Measurements from ENCODE around the gene HIPK1. TPM values are rescaled to one million over a fixed set of nuclear protein-coding genes. Genes with fewer than 3 reads are reported as not detected.
"Not testable (repeated sequence)": the region's sequence is repeated elsewhere in the genome, so short reads cannot be mapped to it uniquely, and the experiment has no call there.

Gene HIPK1
- total RNA-seq, 1 donor from 2014 or later: 78.3 TPM

DNA sequence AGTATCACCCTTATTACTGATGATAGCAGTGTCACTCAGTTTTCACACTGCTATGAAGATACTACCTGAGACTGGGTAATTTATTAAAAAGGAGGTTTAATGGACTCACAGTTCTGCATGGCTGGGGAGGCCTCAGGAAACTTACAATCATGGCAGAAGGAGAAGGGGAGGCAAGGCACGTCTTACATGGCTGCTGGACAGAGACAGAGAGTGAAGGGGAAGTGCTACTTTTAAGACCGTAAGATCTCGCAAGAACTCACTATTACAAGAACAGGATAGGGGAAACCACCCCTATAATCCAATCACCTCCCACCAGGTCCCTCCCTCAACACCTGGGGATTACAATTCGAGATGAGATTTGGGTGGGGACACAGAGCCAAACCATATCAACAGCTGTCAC lies 77.7 kb downstream of the HIPK1 start:
- intact Hi-C loops (cut with micrococcal nuclease): not testable (repeated sequence)

DNA sequence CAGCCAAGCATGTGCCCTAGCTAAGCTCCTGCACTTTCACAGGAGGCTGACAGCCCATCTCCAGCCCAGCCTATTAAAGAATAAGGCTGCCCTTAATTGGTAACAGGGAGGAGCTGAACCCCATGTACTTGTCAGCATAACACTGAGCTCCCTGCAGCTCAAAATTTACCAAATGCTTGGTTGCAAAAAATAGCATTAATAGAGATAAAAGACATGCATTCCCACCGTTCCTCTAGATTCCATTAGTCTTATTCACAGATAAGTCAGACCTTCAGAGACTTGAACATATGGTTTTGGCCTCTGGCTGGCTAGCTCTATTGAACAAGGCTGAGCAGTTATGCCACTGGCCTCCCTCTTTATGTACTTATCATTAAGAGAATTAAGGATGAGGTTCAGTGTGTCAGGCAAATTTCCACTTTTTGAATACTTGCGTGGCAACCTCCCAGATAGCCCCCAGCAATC lies 79.4 kb downstream of the HIPK1 start:
- intact Hi-C loops (cut with micrococcal nuclease): no loop called here

DNA sequence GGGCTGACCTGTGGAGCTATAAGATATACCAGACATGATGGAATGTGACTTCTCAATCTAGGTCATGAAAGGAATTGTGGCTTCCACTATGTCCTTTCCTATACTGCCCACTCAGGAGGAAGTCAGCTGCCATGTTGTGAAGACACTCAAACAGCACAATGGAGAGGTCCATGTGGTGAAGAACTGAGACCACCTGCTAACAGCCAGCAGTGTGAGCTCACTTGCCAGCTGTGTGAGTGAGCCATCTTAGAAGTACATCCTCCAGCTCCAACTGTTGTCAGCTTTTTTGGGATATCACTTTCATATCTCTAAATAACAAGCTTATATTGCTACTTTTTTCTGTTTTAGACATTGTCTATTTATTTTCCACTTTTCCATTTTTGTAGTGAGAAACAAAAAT lies 79.9 kb downstream of the HIPK1 start:
- intact Hi-C loops (cut with micrococcal nuclease): no loop called here

DNA sequence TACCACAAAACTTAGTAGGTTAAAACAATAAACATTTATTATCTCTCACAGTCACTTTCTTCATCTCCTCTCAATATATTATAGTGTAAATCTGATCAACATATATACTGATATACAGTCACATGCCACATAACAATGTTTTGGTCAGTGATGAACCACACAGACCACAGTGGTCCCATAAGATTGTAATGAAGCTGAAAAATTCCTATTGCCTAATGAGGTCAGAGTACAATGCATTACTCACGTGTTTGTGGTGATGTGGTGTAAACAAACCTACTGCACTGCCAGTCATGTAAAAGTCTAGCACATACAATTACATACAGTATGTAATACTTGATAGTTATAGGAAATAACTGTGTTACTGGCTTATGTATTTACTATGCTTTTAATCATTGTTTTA lies 80.3 kb downstream of the HIPK1 start:
- intact Hi-C loops (cut with micrococcal nuclease): no loop called here

DNA sequence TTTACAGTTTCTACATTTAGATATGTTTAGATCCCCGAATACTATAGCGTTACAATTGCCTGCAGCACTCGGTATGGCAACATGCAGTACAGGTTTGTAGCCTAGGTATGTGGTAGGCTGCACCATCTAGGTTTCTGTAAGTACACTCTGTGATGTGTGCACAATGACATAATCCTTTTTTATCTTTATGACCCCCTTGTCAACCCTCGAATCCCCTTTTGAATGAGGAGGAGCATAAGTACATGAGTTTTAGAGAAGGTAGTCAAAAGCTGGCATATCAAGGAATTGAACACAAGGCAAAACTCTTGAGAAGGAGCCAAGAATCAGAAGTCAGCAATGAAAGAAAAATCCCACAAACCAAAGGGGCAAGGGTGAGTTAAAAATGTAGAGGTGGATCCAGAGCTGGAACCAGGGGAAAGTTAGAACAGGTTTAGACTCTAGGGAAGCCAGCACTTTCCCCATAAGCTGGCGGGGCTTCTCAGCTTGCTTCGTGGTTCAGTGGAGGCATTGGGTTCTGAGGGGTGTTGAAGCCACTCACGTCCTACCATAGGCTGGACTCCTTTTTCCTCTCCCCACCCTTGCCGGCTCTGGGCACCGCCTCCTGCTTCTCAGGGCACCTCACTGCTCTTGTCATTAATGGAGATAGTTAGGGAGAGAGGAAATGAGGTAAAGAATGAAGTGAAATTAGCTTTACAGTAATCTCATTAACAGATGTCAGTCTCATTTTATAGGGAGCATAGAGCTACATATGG lies 81.5 kb downstream of the HIPK1 start:
- intact Hi-C loops (cut with micrococcal nuclease): no loop called here

DNA sequence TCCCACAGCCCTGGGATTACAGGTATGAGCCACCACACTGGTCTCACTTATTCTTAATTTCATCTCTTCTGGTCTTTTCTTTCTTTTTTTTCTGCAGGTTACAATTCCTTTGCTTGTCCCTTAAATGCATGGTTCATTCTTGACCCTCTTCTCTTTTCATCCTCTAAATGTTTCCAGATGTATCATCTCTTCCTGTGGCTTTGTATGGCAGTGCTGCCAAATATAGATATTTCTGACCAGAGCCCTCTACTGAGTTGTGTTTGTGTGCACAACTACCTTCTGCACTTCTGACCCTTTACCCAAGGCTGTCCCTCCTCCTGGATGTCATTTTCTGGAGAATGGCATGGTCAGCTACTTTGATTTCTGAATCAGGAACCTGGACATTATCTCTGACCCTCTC lies 82.7 kb downstream of the HIPK1 start:
- intact Hi-C loops (cut with micrococcal nuclease): no loop called here

DNA sequence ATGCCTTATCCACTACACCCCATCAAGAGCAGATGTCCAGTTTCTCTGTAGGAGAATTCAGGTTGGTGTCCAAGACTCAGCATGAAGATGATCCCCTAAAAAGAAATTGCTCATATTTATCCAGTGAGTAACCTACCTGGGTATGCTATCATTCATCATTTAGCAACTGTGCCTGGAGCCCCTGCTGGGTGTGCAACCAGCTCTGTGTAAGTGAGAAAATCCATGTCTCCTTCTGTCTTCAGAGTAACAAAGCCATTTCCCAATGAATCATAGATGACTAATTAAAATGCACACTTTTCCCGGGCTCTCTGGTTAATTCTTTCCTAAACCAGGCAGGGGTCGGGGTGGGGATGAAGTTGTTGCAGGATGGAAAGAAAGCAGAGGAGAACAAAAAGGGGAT lies 86.0 kb downstream of the HIPK1 start:
- intact Hi-C loops (cut with micrococcal nuclease): no loop called here

DNA sequence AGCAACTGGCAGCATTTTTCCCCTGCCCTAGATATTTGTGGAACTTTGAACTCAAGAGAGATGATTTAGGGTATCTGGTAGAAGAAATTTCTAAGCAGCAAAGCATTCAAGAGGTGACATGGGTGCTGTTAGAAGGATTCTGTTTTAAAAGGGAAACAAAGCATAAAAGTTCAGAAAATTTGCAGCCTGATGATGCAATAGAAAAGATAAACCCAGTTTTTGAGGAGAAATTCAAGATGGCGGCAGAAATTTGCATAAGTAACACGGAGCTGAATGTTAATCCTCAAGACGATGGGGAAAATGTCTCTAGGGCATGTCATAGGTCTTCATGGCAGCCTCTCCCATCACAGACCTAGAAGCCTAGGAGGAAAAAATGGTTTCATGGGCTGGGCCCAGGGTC lies 90.6 kb downstream of the HIPK1 start:
- intact Hi-C loops (cut with micrococcal nuclease): not testable (repeated sequence)

DNA sequence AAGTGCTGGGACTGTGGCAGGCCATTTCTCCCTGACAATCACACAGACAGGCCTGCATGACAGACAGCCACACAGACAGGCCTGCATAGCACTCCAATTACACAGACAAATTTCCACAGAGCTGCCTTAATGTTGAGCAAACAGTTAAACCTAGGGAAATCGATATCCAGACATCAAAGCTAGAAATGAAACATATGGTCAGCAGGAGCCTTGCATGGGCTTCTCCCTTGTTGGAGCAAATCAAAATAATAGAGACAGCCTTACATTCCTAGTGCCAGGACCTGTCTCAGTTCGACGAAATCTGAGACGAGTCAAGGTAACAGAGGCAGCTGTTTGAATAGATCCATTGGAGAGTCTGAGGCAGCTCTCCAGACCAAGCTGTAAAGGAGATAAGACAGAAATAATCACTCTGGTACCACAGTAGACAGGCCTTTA lies 92.6 kb downstream of the HIPK1 start:
- intact Hi-C loops (cut with micrococcal nuclease): no loop called here

DNA sequence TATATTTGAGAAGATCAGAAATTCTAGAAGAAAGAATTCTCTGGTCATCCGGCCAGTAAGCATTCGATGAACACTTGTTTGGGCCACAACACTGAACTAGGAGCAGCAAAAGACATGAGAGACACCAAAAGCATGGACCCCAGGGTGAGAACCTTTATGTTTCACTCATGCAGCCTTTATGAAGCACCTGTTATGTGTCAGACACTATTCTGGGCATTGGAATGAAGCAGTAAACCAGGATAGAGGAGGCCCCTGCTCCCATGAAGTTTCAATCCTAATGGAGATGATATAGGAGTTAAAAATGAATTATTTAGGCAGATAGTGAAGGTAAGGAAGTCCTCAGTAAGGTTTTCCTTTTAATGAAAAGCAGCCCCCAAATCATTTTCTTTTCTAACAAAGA lies 93.8 kb downstream of the HIPK1 start:
- intact Hi-C loops (cut with micrococcal nuclease): no loop called here

DNA sequence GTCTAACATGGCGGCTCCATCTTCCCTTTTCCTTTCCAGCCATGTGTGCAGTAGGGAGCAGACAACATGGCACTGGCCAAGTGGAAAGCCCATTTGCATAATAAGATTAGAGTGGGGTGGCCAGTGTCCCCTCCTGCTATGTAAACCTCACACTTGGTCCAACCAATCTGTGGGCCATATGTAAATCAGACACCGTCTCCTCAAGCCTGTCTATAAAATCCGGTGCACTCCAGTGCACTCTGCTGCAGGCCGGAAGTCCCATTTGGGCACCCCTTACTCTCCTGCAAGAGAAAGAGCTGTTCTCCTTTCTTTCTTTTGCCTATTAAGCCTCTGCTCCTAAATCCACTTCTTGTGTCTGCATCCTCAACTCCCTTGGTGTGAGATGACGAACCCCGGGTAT lies 94.3 kb downstream of the HIPK1 start:
- intact Hi-C loops (cut with micrococcal nuclease): no loop called here

DNA sequence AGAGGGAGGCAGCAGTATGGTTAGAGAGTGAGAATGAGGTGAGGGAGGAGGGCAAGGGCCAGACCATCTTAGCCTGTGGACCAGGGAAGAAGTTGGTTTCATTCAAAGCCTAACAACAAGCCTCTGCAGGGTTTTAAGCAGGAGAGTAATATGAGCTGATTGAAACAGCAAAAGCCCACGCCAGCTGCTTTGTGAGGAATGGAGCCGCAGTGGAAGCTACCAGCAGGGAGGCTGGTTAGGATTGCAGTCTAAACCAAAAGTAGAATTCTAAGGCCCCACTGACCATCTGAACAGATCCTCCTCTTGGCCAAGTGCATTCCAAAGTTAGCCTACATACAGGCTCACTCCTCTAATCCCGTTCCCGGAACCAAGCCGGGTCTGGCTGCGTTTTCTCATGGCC lies 94.9 kb downstream of the HIPK1 start:
- intact Hi-C loops (cut with micrococcal nuclease): no loop called here

DNA sequence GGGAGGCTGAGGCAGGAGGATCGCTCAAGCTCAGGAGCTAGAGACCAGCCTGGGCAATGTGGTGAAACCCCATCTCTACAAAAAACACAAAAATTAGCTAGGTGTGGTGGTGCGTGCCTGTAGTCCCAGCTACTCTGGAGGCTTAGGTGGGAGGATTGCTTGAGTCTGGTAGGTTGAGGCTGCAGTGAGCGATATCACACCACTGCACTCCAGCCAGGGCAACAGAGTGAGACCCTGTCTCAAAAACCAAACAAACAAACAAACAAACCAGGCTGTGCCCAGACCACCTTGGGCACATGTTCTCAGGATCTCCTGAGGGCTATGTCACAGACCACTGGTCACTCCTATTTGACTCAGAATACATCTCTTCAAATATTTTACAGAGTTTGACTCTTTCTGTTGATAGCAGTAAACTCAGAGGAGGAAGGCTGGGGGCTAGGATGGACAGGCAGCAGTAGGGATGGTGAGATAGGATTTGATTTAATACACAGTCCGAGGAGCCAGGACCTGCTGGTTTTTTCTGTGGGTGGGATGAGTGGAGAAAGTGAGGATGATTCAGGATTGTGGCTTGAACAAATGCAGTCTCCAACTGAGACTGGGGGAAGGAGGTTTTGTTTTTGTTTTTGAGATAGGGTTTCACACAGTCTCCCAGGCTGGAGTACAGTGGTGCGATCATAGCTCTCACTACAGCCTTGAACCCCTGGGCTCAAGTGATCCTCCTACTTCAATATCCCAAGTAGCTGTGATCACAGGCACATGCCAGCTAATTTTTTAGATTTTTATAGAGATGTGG lies 96.7 kb downstream of the HIPK1 start:
- intact Hi-C loops (cut with micrococcal nuclease): no loop called here

DNA sequence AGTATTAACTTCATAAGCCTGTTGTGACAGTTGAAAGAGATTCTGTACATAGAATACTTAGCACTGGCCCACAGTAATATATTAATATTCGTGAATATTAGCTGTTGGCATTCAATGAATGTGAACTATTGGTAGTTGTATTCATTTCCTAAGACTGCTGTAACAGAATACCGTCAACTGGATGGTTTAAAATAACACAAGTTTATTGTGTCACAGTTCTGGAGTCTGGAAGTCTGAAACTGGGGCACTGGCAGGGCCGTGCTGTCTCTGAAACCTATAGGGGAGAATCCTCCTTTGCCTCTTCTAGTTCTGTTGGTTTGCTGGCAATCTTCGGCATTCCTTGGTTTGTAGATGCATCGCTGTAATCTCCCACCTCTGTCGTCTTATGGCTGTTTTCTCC lies 97.7 kb downstream of the HIPK1 start:
- intact Hi-C loops (cut with micrococcal nuclease): no loop called here

Other genes starting within 250 kb of the HIPK1 start
- gene PHTF1, start 169.8 kb upstream of the HIPK1 start, total RNA-seq: 24.5 TPM in 2 replicates
- gene RSBN1, start 116.8 kb upstream of the HIPK1 start, total RNA-seq: 24.7 and 25.2 TPM in 2 replicates
- 66.9 and 68.7 TPM in 2 replicates for gene PTPN22, start 57.6 kb upstream of the HIPK1 start, total RNA-seq
- gene BCL2L15, start 41.7 kb upstream of the HIPK1 start, total RNA-seq: 3.4 and 3.7 TPM in 2 replicates
- gene AP4B1, start 24.5 kb upstream of the HIPK1 start, total RNA-seq: 43.9 and 53.5 TPM in 2 replicates
- gene DCLRE1B, start 24.0 kb upstream of the HIPK1 start, total RNA-seq: 18.4 and 19.0 TPM in 2 replicates
- 0.11 and 0.14 TPM in 2 replicates for gene OLFML3, start 50.1 kb downstream of the HIPK1 start, total RNA-seq
- not detected in 2 replicates for gene SYT6, start 224.5 kb downstream of the HIPK1 start, total RNA-seq

Measured in T-helper 2 cell treated with Interferon-gamma antibody and Interleukin-4, amounts not matched to agents 100 ng/mL and 5 ng/mL, for 36 hours (primary cell).